ENCODE data around the gene DOCK8. TPM values are rescaled to one million over a fixed set of nuclear protein-coding genes. Genes with fewer than 3 reads are reported as not detected.

The DOCK8 gene
- total RNA-seq, 2 experiments from 2014 or later = 59.0 to 145 TPM

- no peak overlapping the region for H3K4me2 ChIP-seq (ENCODE audit: low read length)
- TF ChIP-seq CTCF (conservative IDR thresholded peaks at IDR 0.05; ENCODE audit: low read length) (no peak), EZH2phosphoT487 (IDR thresholded peaks at IDR 0.05; ENCODE audit: borderline replicate concordance, low read depth, low read length) (no peak)
- ChIA-PET CTCF (ENCODE audit: unreplicated experiment) (no interaction called here), POLR2A (interaction anchor here (1.7 kb wide), 1 partner anchor 12 kb away, joined by 5 read pairs; no protein-coding TSS in a partner anchor)
- no peaks in the 10 kb centered on the region for H3K9me2 ChIP-seq (ENCODE audit: insufficient read depth, low read length)
- H3K9me3 ChIP-seq (ENCODE audit: low read length) = no peaks in the 10 kb centered on the region
- no peak overlapping the region for H2AFZ ChIP-seq (ENCODE audit: low read length)
- H3K79me2 ChIP-seq (ENCODE audit: insufficient read depth, low read depth, low read length) = 0 out of 2 replicates have a peak, but pooled peaks cover 2% of the 10 kb centered on the region
- DNase-seq (ENCODE audit: low spot score) = no peak
- H3K4me1 ChIP-seq (ENCODE audit: insufficient read depth, low read length, poor library complexity, severe bottlenecking) = no peaks in the 10 kb centered on the region
- H3K36me3 ChIP-seq (ENCODE audit: insufficient read depth, low read length) = peaks cover 93% of the 10 kb centered on the region
- intact Hi-C loops (cut with micrococcal nuclease; ENCODE audit: unreplicated experiment) = no loop called here
- no TSS peak for BruUV-seq (replicated peaks)
- no peak overlapping the region for H3K4me3 ChIP-seq (ENCODE audit: low read depth, low read length, poor library complexity, severe bottlenecking)
- no peak overlapping the region for H3K27ac ChIP-seq (ENCODE audit: low read depth, low read length, poor library complexity, severe bottlenecking)
- H4K20me1 ChIP-seq (ENCODE audit: insufficient read depth, low read length) = no peaks in the 10 kb centered on the region
These were observed 74.5 kb downstream of the DOCK8 start for GRCh38 chr9:289121-289520.

DNA sequence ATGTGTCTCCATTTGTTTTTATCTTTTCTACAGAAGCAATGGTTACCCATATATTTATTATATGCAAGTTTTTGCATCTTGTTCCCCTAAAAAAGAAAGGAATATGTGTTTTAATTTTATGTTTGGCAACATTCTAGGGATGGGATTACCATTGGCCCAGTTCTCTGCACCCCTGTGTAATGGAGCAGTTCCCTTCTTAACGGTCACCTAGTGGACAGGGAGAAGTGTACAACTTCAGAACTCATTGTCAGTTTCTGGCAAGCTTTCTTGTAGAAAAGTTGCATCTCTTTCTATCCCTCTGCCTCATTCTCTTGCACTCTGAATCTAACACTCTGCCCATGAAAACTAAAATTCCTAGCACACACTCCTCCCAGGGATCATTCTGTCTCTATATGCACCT lies 78.2 kb downstream of the DOCK8 start:
- CTCF ChIA-PET (ENCODE audit: unreplicated experiment) = no interaction called here
- Histone ChIP-seq H4K20me1 (ENCODE audit: insufficient read depth, low read length) (no peaks in the 10 kb centered on the region), H3K4me2 (ENCODE audit: low read length) (no peak overlapping the region), H3K36me3 (ENCODE audit: insufficient read depth, low read length) (peaks cover 86% of the 10 kb centered on the region), H3K4me3 (ENCODE audit: low read depth, low read length, poor library complexity, severe bottlenecking) (no peak overlapping the region), H3K79me2 (ENCODE audit: insufficient read depth, low read depth, low read length) (no peaks in the 10 kb centered on the region), H3K27ac (ENCODE audit: low read depth, low read length, poor library complexity, severe bottlenecking) (no peak overlapping the region), H3K4me1 (ENCODE audit: insufficient read depth, low read length, poor library complexity, severe bottlenecking) (peaks cover 14% of the 10 kb centered on the region), H3K9me2 (ENCODE audit: insufficient read depth, low read length) (no peaks in the 10 kb centered on the region), H2AFZ (ENCODE audit: low read length) (no peak overlapping the region), H3K9me3 (ENCODE audit: low read length) (no peaks in the 10 kb centered on the region)
- POLR2A ChIA-PET = no interaction called here
- no TSS peak for BruUV-seq (replicated peaks)
- no peak for DNase-seq (ENCODE audit: low spot score)
- no peak for TF ChIP-seq CTCF (conservative IDR thresholded peaks at IDR 0.05; ENCODE audit: low read length)
- no peak for TF ChIP-seq EZH2phosphoT487 (IDR thresholded peaks at IDR 0.05; ENCODE audit: borderline replicate concordance, low read depth, low read length)
- intact Hi-C loops (cut with micrococcal nuclease; ENCODE audit: unreplicated experiment) = no loop called here

GRCh38 chr9:295576-295975 lies 80.9 kb downstream of the DOCK8 start:
- Histone ChIP-seq H3K79me2 (ENCODE audit: insufficient read depth, low read depth, low read length) (no peaks in the 10 kb centered on the region), H2AFZ (ENCODE audit: low read length) (no peak overlapping the region), H3K4me2 (ENCODE audit: low read length) (no peak overlapping the region), H3K36me3 (ENCODE audit: insufficient read depth, low read length) (peaks cover 84% of the 10 kb centered on the region), H3K4me1 (ENCODE audit: insufficient read depth, low read length, poor library complexity, severe bottlenecking) (peaks cover 14% of the 10 kb centered on the region), H3K9me2 (ENCODE audit: insufficient read depth, low read length) (no peaks in the 10 kb centered on the region), H4K20me1 (ENCODE audit: insufficient read depth, low read length) (no peaks in the 10 kb centered on the region), H3K27ac (ENCODE audit: low read depth, low read length, poor library complexity, severe bottlenecking) (no peak overlapping the region), H3K9me3 (ENCODE audit: low read length) (no peaks in the 10 kb centered on the region), H3K4me3 (ENCODE audit: low read depth, low read length, poor library complexity, severe bottlenecking) (no peak overlapping the region)
- BruUV-seq (replicated peaks) = no TSS peak
- no peak for TF ChIP-seq EZH2phosphoT487 (IDR thresholded peaks at IDR 0.05; ENCODE audit: borderline replicate concordance, low read depth, low read length)
- no peak for TF ChIP-seq CTCF (conservative IDR thresholded peaks at IDR 0.05; ENCODE audit: low read length)
- intact Hi-C loops (cut with micrococcal nuclease; ENCODE audit: unreplicated experiment) = no loop called here
- POLR2A ChIA-PET = interaction anchor here (0.7 to 1.5 kb wide), 2 partner anchors 22 to 1323 kb away, joined by 3 read pairs; no protein-coding TSS in a partner anchor
- DNase-seq (ENCODE audit: low spot score) = no peak
- CTCF ChIA-PET (ENCODE audit: unreplicated experiment) = no interaction called here
